Placental epithelial cell (primary cell): Measurements from ENCODE around the gene ZNF764. TPM values are rescaled to one million over a fixed set of nuclear protein-coding genes. Genes with fewer than 3 reads are reported as not detected.

Source experiments
- small RNA-seq: library from RNA; depleted of rRNA; stranded (forward); fragments of <200 nt; gene quantifications from one replicate; pipeline ENCODE3, GENCODE V24; 2012
- total RNA-seq: library from RNA; depleted of rRNA; stranded (reverse); fragments of >200 nt; gene quantifications from 2 replicates; pipeline ENCODE4 v1.2.3, GENCODE V29; 2012

ZNF764 gene
- total RNA-seq, result 6.6 and 7.5 TPM in 2 replicates

GRCh38 chr16:30557957-30558788 is at the start of gene ZNF764:
Gene ZNF764 (minus strand): TSS chr16:30558374. CDS start chr16:30558182, 192 bp downstream.

GRCh38 chr16:30585400-30586191 is 27.4 kb upstream of the ZNF764 start, which contains the start of gene ZNF785:
Gene ZNF785 (minus strand): TSS chr16:30585697. CDS start chr16:30585611, 86 bp downstream.

GRCh38 chr16:30571445-30572322 is 13.5 kb upstream of the ZNF764 start, which contains the start of gene ZNF688:
Gene ZNF688 (minus strand): TSS chr16:30571714. CDS start chr16:30571629, 85 bp downstream.

GRCh38 chr16:30534368-30535105 is 23.6 kb downstream of the ZNF764 start, which contains the start of gene ZNF747:
Gene ZNF747 (minus strand): TSS chr16:30534858. CDS start chr16:30534679, 179 bp downstream.

GRCh38 chr16:30526137-30526822 is 31.9 kb downstream of the ZNF764 start, which contains the start of gene ZNF768:
Gene ZNF768 (minus strand): TSS chr16:30526566. CDS start chr16:30526413, 153 bp downstream.

Small RNA genes within 50 kb of the gene (small RNA-seq; reads per million reads assigned to genes)
- not detected for gene AC093249.4
- not detected for gene MIR4518

Other genes starting within 250 kb of the ZNF764 start
- 37.5 and 38.1 TPM in 2 replicates for gene CD2BP2, start 203.1 kb downstream of the ZNF764 start, total RNA-seq
- gene TBC1D10B, start 187.9 kb downstream of the ZNF764 start, total RNA-seq, result 31.7 and 39.7 TPM in 2 replicates
- not detected in 2 replicates for gene MYL11, start 183.6 kb downstream of the ZNF764 start, total RNA-seq
- 0.39 TPM in 1 of 2 replicates, not detected in the other for gene SEPTIN1, start 175.8 kb downstream of the ZNF764 start, total RNA-seq
- 6.7 and 8.4 TPM in 2 replicates for gene ZNF48, start 163.0 kb downstream of the ZNF764 start, total RNA-seq
- 7.1 and 11.8 TPM in 2 replicates for gene ZNF771, start 150.8 kb downstream of the ZNF764 start, total RNA-seq
- 13.0 and 15.4 TPM in 2 replicates for gene DCTPP1, start 128.3 kb downstream of the ZNF764 start, total RNA-seq
- 7.4 and 8.6 TPM in 2 replicates for gene SEPHS2, start 112.5 kb downstream of the ZNF764 start, total RNA-seq
- not detected in 2 replicates for gene ITGAL, start 85.6 kb downstream of the ZNF764 start, total RNA-seq
- 28.7 and 36.7 TPM in 2 replicates for gene ZNF768, start 31.8 kb downstream of the ZNF764 start, total RNA-seq
- 21.5 and 25.1 TPM in 2 replicates for gene ZNF747, start 23.5 kb downstream of the ZNF764 start, total RNA-seq
- 5.1 and 14.5 TPM in 2 replicates for gene ZNF688, start 13.3 kb upstream of the ZNF764 start, total RNA-seq
- 9.2 and 14.1 TPM in 2 replicates for gene ZNF785, start 27.3 kb upstream of the ZNF764 start, total RNA-seq
- 5.9 and 10.7 TPM in 2 replicates for gene ZNF689, start 52.0 kb upstream of the ZNF764 start, total RNA-seq
- gene PRR14, start 92.6 kb upstream of the ZNF764 start, total RNA-seq, result 7.9 and 11.3 TPM in 2 replicates
- 31.6 and 47.1 TPM in 2 replicates for gene FBRS, start 100.1 kb upstream of the ZNF764 start, total RNA-seq
- 25.1 and 38.8 TPM in 2 replicates for gene SRCAP, start 140.8 kb upstream of the ZNF764 start, total RNA-seq
- 28.4 and 30.2 TPM in 2 replicates for gene PHKG2, start 190.1 kb upstream of the ZNF764 start, total RNA-seq
- 2.7 and 3.0 TPM in 2 replicates for gene CFAP119, start 203.7 kb upstream of the ZNF764 start, total RNA-seq
- 67.5 and 76.0 TPM in 2 replicates for gene RNF40, start 203.9 kb upstream of the ZNF764 start, total RNA-seq
- 21.7 and 22.4 TPM in 2 replicates for gene ZNF629, start 228.8 kb upstream of the ZNF764 start, total RNA-seq